Heart right ventricle (tissue), 16 donors: ENCODE measurements around the gene ACSBG1. TPM values are rescaled to one million over a fixed set of nuclear protein-coding genes. Genes with fewer than 3 reads are reported as not detected.
A peak's percentile ranks its signal among the peaks of the same experiment; 100 is the strongest.

Experiments used
- ATAC-seq, 8 donors: fragments of 200-7000 bp; cut with Tn5 transposase; one replicate each; pipeline ENCODE4 v1.9.1; 2020; ENCODE audit warnings: mild to moderate bottlenecking in 8 of 8, moderate library complexity in 8 of 8, moderate number of reproducible peaks in 1 of 8
- DNase-seq, 2 donors: peaks; one replicate each; pipeline ENCODE4 v3.0.0-alpha.2; 2020
- H3K27ac ChIP-seq, 10 donors: fragments of 200-600 bp; sonication (generic) in 2 of 10; one replicate each; pipeline versions ENCODE4 v1.5.0 to v1.8.0; 2020 to 2022; ENCODE audit warnings: mild to moderate bottlenecking in 3 of 10
- H3K27me3 ChIP-seq, 7 donors: fragments of 200-600 bp; one replicate each; pipeline ENCODE4 v1.8.0; 2021 to 2022; ENCODE audit warnings: mild to moderate bottlenecking in 2 of 7
- H3K36me3 ChIP-seq, 9 donors: fragments of 200-600 bp; sonication (generic) in 1 of 9; one replicate each; pipeline versions ENCODE4 v1.5.0 to v1.8.0; 2020 to 2022; ENCODE audit warnings: mild to moderate bottlenecking in 2 of 9
- H3K4me1 ChIP-seq, 9 donors: fragments of 200-600 bp; sonication (generic) in 1 of 9; one replicate each; pipeline versions ENCODE4 v1.5.0 to v1.8.0; 2020 to 2022; ENCODE audit warnings: mild to moderate bottlenecking in 4 of 9
- H3K4me3 ChIP-seq, 10 donors: fragments of 200-600 bp; sonication (generic) in 2 of 10; one replicate each; pipeline versions ENCODE4 v1.5.0 to v1.8.0; 2020 to 2022; ENCODE audit warnings: mild to moderate bottlenecking in 7 of 10, moderate library complexity in 2 of 10
- H3K9me3 ChIP-seq, 11 donors: fragments of 200-600 bp in 10 of 11; sonication (generic) in 2 of 11; one replicate each; pipeline versions ENCODE4 v1.5.0 to v1.8.0; 2013 to 2022; ENCODE audit warnings: mild to moderate bottlenecking in 2 of 11, control low read depth in 1 of 11, moderate library complexity in 1 of 11
- WGBS, 2 donors: extraction: QIAGEN DNeasy Blood & Tissue Kit; methylation state at CpG; one replicate each; pipeline ENCODE4 v1.1.7; 2013; ENCODE audit warnings: inconsistent platforms in 1 of 2; 5-methylcytosine and 5-hydroxymethylcytosine counted together
- intact Hi-C, 10 donors: fragments of 100-400 bp; cut with DNase I; formaldehyde crosslinking; loops; one replicate each; pipeline versions ENCODE4 v1.11.1 to v1.14.2; 2022
- polyA plus RNA-seq, 2 donors: library from polyadenylated mRNA; stranded (reverse); fragments of 200-250 nt; gene quantifications; one replicate each; pipeline ENCODE4 v1.2.3, GENCODE V29; 2013
- total RNA-seq, 10 donors: library from RNA; stranded (reverse); fragmentation: NEBNext Ultra II Directional in 3 of 10; extraction: Animal tissue kit (Norgen Biotek cat#: 25700) in 3 of 10; gene quantifications; one replicate each; pipeline versions ENCODE4 v1.2.1 to v1.2.4, GENCODE V29; 2021 to 2023
- TF ChIP-seq, protein P1 (sequence below), 9 donors: fragments of 200-600 bp; sonication (generic) in 2 of 9; IDR thresholded peaks; one replicate each; pipeline versions ENCODE4 v1.5.0 to v1.8.0; 2021 to 2022; ENCODE audit warnings: antibody characterized with exemption in 9 of 9, mild to moderate bottlenecking in 5 of 9, moderate library complexity in 1 of 9
- donor health status: Arrhythmogenic right ventricular cardiomyopathy.
- donor health status: ischemic (EF 13 %, LVEDD 7.1; RV severe dilation, severe dysfunction).
- donor health status: healthy with polysubstance abuse.
- donor health status: DM: no; HTN: yes; CAD: no.
- donor health status: DM: no; HTN: no; CAD: no.
- donor health status: ischemic (EF 25% LVEDD 6.9; RV normal size, moderate dysfunction).
- donor health status: ischemic (EF 25% LVEDD 5.7; RV mildly dilated, moderate dysfunction).
- donor health status: healthy.
- donor health status: DM: yes; HTN: yes; CAD: no.
- donor health status: Ischemic cardiomyopathy.
- donor health status: ischemic (EF 35%, LVEDD 5.7; RV mildly dilated, moderate dysfunction).
- donor health status: nonischemic (EF 11% LVEDD 7.7; RV severe dilation, severe dysfunction).
- donor health status: DM: yes; HTN: yes; CAD: no.
- donor health status: PGD.
- donor health status: ischemic (EF 29% LVEDD 5.4; RV normal size, mild dysfunction).
- donor health status: nonischemic (EF 23%, LVEDD 6.1; RV moderate dilation, normal function).

The ACSBG1 gene
- total and polyA plus RNA-seq, 12 donors, result 0.22 to 0.65 (median 0.44) TPM; not detected in 8

DNA sequence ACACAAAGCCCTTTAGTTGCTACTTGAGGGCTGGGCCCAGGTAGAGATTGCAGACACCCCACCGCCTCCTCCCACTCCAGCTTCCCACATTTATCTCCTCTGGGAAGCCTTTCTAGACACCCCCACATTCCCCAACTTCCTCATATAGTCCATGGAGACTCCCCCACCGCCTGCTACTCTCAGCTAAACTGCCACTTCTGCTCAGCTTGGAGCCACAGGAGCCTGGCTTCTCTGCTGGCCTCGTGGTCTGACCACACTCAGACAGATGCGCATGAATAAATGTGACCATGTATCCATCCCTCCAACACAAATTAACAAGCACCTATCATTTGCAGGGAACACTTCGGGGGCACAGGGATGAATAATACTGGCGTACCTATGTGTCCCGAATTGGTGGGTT is 10.5 kb upstream of the ACSBG1 start:
- Histone ChIP-seq H3K4me1 (peaks cover 0 to 12% (median 8%) of the 10 kb centered on the region in 9 donors), H3K36me3 (no peaks in the 10 kb centered on the region), H3K4me3 (no peak overlapping the region), H3K9me3 (no peaks in the 10 kb centered on the region), H3K27me3 (no peaks in the 10 kb centered on the region), H3K27ac (no peak overlapping the region)
- 62 to 77% methylated on average over 7 of the region's 7 CpGs for WGBS, 2 donors
- TF ChIP-seq, protein P1, sequence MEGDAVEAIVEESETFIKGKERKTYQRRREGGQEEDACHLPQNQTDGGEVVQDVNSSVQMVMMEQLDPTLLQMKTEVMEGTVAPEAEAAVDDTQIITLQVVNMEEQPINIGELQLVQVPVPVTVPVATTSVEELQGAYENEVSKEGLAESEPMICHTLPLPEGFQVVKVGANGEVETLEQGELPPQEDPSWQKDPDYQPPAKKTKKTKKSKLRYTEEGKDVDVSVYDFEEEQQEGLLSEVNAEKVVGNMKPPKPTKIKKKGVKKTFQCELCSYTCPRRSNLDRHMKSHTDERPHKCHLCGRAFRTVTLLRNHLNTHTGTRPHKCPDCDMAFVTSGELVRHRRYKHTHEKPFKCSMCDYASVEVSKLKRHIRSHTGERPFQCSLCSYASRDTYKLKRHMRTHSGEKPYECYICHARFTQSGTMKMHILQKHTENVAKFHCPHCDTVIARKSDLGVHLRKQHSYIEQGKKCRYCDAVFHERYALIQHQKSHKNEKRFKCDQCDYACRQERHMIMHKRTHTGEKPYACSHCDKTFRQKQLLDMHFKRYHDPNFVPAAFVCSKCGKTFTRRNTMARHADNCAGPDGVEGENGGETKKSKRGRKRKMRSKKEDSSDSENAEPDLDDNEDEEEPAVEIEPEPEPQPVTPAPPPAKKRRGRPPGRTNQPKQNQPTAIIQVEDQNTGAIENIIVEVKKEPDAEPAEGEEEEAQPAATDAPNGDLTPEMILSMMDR (IDR thresholded peaks at IDR 0.05), result no peak
- DNase-seq (no peak), ATAC-seq (no peak)
- intact Hi-C loops, result loop anchor here in 9 of 10 donors (5.0 kb wide), 9 partner anchors 48 to 288 kb away; partner anchors contain the start of gene CIB2 (in 4 of the 9)

DNA sequence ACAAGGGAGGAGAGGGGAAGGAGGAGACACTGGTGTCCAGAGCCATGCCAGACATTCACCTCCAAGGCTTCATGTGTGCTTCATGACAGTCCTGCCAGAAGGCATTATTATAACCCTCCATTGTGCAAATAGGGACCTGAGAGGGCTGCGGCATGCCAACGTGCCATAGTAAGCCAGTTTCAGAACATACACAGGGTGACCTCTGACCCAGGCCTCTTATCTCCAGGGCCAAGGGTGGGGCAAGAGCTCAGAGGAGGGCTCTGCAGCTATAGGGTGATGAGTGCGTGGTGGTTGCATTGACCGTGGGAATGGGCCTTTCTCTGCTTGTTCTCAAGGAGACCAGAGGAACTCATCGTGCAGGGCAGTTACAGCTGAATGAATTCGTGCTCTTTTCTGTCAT is 9.7 kb upstream of the ACSBG1 start:
- no peaks in the 10 kb centered on the region for H3K9me3 ChIP-seq
- no peak for DNase-seq
- no peaks in the 10 kb centered on the region for H3K27me3 ChIP-seq
- TF ChIP-seq, protein P1 (IDR thresholded peaks at IDR 0.05), result no peak
- no peak overlapping the region for H3K27ac ChIP-seq
- intact Hi-C loops, result loop anchor here in 9 of 10 donors (5.0 kb wide), 9 partner anchors 47 to 287 kb away; partner anchors contain the start of gene CIB2 (in 4 of the 9)
- H3K4me1 ChIP-seq, result peaks cover 0 to 12% (median 8%) of the 10 kb centered on the region in 9 donors
- ATAC-seq, result no peak
- H3K4me3 ChIP-seq, result no peak overlapping the region
- WGBS, 2 donors, result 87% methylated on average over 6 of the region's 6 CpGs
- H3K36me3 ChIP-seq, result no peaks in the 10 kb centered on the region

DNA sequence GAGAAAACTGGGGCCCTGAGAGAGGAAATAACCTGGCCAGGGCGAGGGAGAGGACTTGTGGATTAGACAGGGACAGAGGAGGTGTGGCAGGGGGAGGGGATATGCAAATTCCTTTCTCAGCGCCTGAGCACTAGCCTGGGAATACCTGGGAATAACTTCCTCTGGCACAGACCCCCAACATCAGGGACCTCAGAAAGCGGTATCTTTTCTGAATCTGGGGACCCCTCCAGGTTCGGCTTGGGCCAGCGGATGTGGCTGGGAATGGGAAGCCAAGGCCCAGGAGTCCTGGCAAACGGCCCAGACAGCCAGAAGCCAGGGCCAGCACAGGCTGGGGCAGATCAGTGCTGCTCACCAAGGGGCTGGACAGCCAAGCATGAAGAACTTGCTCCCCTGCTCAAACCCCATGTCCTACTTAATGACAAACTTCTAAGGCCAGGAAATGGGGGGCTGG is 9.2 kb upstream of the ACSBG1 start:
- TF ChIP-seq, protein P1 (IDR thresholded peaks at IDR 0.05), result no peak
- ATAC-seq, result peak in 7 of 8 donors; percentile 39 to 78 (median 71)
- peak; percentile 41 to 68 for DNase-seq
- Histone ChIP-seq H3K27ac (no peak overlapping the region), H3K27me3 (no peaks in the 10 kb centered on the region), H3K4me1 (peaks cover 0 to 12% (median 8%) of the 10 kb centered on the region in 9 donors), H3K9me3 (no peaks in the 10 kb centered on the region), H3K36me3 (no peaks in the 10 kb centered on the region), H3K4me3 (no peak overlapping the region)
- intact Hi-C loops, result loop anchor here in 9 of 10 donors (2.0 to 5.0 kb wide), 10 partner anchors 46 to 286 kb away; partner anchors contain the start of gene CIB2 (in 4 of the 9)
- WGBS, 2 donors, result 22 to 24% methylated on average over 6 of the region's 6 CpGs

DNA sequence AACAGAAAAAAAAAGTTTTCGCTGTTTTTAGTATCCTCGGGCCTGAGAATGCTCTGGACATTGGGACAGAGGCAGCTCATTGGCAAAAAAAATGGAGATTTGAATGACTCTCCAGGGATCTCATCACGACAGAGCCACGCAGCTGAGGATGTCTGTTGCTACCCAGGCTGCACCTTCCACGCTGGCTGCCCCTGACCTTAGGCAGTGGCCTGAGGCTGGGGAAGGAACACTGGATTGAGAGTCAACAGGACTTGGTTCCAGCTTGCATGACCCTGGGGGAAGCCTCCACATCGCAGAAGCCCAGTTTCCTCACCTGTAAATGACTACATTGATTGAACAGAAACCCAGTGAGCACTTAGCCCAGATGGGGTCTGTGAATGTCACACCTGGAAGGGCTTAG is 8.7 kb upstream of the ACSBG1 start:
- Histone ChIP-seq H3K27me3 (no peaks in the 10 kb centered on the region), H3K4me1 (peaks cover 0 to 12% (median 8%) of the 10 kb centered on the region in 9 donors), H3K36me3 (no peaks in the 10 kb centered on the region), H3K9me3 (no peaks in the 10 kb centered on the region), H3K27ac (no peak overlapping the region), H3K4me3 (no peak overlapping the region)
- TF ChIP-seq, protein P1 (IDR thresholded peaks at IDR 0.05), result no peak
- WGBS, 2 donors, result 76 to 82% methylated on average over 6 of the region's 6 CpGs
- ATAC-seq (no peak), DNase-seq (no peak)
- intact Hi-C loops, result loop anchor here in 9 of 10 donors (2.0 to 5.0 kb wide), 10 partner anchors 46 to 286 kb away; partner anchors contain the start of gene CIB2 (in 4 of the 9)
